HG03354 (cell line): ENCODE measurements around the gene HSBP1L1.
"Not testable (repeated sequence)": the region's sequence is repeated elsewhere in the genome, so short reads cannot be mapped to it uniquely, and the experiment has no call there.

Source experiments
- ATAC-seq: cut with Tn5 transposase; IDR thresholded peaks from one replicate; pipeline ENCODE4 v1.9.1; 2021; ENCODE audit warnings: mild to moderate bottlenecking; ENCODE audit not compliant: unreplicated experiment, poor library complexity, severe bottlenecking

HSBP1L1 gene

DNA sequence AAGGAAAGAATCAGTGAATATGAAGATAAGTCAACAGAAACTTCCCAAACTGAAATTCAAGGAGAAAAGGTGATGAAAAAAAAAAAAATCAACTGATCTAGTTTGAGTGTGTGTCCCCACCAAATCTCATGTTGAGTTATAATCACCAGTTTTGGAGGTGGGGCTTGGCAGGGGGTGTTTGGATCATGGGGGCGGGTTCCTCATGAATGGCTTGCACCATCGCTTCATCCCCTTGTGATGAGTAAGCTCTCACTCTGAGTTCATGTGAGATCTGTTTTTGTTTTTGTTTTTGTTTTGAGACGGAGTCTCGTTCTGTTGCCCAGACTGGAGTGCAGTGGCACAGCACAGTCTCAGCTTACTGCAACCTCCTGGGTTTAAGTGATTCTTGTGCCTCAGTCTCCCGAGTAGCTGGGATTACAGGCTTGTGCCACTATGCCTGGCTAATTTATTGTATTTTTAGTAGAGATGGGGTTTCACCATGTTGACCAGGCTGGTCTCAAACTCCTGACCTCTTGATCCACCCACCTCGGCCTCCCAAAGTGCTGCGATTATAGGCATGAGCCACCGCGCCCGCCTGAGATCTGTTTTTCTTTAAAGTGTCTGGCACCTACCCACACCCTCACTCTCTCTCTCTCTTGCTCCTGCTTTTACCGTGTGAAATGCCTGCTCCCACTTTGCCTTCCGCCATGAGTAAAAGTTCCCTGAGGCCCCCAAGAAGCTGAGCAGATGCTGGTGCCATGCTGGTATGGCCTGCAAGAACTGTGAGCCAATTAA is 9.0 kb upstream of the HSBP1L1 start:
- no peak for ATAC-seq

DNA sequence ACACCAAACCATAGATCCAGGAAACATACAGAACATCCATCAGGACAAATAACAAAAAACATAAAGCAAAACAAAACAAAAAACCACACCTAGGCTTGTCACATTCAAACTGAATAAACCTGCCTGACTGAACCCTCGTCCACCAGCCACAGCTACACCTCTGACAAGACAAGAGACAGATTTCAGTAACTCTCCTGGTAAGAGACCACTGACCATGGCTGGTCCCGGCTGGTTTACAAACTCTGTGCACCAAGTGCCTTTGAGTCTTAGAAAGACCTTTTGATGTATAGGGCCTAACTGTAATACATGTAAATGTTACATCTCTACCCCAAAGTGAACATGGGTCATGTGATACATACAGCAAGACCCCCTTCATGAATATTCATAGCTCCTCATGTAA is 8.2 kb upstream of the HSBP1L1 start:
- ATAC-seq: no peak

DNA sequence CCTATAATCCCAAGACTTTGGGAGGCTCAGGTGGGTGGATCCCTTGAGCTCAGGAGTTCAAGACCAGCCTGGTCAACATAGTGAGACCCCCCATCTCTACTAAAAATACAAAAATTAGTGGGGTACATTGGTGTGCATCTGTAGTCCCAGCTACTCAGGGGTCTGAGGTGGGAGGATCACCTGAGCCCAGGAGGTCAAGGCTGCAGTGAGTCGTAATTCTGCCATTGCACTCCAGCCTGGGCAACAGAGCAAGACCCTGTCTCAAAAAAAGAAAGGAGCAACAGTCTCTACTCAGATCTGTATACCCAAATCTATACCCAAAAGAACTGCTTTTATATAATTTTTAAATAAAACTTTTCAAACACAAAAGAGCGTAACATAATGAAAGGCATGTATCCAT is 5.5 kb upstream of the HSBP1L1 start:
- ATAC-seq: no peak

DNA sequence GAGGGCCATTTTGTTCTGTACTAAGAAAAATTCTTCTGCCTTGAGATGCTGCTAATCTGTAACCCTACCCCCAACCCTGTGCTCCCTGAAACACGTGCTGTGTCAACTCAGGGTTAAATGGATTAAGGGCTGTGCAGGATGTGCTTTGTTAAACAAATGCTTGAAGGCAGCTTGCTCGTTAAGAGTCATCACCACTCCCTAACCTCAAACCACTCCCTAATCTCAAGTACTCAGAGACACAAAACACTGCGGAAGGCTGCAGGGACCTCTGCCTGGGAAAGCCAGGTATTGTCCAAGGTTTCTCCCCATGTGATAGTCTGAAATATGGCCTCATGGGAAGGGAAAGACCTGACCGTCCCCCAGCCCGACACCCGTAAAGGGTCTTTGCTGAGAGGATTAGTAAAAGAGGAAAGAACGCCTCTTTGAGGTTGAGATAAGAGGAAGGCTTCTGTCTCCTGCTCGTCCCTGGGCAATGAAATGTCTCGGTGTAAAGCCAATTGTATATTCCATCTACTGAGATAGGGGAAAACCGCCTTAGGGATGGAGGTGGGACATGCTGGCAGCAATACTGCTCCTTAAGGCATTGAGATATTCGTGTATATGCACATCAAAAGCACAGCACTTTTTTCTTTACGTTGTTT is 4.2 kb upstream of the HSBP1L1 start:
- not testable (repeated sequence) for ATAC-seq

DNA sequence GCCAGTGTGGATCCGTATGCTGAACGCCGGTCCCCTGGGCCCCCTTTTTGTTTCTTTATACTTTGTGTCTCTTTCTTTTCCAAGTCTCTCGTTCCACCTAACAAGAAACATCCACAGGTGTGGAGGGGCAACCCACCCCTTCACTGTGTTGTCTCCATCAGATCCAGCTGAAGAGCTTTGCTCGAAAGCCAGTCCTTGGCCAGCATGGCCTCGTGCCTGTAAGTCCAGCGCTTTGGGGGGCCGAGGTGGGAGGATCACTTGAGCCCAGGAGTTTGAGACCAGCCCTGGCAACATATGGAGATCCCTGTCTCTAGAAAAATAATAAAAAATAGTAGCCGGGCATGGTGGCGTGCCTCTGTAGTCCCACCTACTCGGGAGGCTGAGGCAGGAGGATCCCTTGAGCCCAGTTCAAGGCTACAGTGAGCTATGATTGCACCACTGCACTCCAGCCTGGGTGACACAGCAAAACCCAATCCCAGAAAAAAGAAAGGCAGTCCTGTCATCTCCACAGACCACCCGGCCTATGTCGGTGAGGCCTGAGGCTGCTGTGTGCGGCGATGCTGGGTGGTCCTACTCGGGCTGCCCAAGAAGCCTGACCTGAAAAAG is 3.4 kb upstream of the HSBP1L1 start:
- ATAC-seq: no peak

DNA sequence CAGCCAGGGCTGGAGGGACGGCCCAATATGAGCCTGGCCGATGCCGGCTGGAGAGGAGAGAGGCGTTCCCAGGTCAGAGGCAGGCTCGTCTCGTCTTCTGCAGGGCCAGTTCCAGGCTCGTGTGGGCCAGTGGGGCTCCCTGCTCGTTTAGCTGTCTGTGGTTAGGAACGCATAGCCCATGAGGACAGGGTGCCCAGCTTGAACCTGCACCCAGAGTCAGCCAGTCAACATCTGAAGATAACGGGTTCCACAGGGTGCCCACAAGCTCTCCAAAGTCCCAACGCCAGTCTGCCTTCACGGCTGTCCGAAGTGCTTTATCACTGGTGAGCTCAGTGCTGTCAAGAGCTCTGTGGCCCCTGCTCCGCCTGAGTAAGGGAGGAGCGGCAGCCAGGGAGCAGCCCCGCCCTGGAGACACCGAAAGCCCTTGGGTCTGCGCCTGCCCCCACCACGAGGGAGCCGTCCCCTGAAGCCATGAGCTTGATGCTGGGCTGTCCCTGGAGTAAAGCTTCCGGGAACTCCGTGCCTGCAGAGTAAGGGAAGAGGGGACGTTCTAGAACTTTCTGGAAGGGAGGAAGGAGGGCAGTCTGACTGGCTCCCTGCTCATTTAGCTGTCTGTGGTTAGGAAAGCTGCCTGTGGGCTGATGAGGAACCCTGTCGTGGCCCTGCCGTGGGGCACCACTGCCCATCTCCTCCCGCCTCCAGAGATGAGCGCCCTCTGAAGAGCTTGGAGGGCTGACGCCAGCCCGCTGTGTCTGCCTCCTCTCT is 2.7 kb upstream of the HSBP1L1 start:
- no peak for ATAC-seq

DNA sequence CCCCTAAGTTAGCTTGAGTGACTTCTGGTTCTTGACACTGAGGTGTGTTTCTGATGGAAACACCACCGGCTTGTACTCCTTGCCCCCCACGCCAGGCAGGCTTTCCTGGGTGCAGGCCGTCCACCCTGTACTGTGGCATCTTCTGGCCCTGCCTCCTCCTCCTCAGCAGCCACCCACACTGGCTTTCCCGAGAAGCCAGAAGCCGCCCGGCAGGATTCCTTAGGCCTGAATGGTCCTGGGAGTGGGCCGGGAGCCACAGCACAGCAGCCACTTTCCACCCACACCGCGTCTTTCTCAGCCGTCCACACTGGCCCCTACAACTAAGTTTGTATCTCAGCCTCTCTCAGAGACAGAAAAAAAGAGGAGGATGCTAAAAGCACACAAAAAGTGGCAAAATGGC is 2.1 kb upstream of the HSBP1L1 start:
- no peak for ATAC-seq

DNA sequence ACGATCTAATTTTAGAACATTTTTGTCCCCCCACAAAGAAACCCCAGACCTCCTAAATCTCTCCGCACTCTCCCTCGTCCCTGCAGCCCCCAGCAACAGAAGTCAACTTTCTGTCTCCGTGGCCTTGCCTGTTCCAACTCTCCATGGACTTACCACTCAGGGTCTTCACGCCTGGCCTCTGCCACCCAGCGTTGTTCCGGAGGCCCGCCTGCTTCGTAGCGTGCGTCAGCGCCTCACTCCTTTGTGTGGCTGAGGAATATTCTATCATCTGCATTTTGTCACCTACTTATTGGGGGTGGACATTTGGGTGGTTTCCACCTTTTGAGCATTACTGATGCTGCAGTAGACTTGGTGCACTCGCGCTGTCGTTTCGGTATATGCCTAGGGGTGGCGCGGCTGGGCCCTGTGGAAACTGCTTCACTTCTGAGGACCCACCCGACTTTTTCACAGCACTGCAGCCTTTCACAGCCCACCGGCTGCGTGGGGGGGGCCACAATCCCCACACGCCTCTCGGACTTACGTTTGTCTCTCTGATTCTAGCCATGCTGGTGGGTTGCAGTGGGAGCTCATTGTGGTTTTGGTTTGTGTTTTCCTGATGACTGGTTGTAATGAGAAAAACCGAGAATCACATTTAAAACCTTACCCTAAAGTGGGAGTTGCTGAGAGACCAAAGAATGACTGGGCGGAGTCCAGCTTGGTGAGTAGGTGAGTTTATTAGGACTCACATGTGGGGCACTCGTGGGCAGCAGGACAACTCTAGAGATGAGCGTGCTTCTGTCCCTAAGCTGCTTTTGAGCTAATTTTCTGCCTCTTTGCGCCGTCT is 1.4 kb upstream of the HSBP1L1 start:
- peak; percentile 39 for ATAC-seq

DNA sequence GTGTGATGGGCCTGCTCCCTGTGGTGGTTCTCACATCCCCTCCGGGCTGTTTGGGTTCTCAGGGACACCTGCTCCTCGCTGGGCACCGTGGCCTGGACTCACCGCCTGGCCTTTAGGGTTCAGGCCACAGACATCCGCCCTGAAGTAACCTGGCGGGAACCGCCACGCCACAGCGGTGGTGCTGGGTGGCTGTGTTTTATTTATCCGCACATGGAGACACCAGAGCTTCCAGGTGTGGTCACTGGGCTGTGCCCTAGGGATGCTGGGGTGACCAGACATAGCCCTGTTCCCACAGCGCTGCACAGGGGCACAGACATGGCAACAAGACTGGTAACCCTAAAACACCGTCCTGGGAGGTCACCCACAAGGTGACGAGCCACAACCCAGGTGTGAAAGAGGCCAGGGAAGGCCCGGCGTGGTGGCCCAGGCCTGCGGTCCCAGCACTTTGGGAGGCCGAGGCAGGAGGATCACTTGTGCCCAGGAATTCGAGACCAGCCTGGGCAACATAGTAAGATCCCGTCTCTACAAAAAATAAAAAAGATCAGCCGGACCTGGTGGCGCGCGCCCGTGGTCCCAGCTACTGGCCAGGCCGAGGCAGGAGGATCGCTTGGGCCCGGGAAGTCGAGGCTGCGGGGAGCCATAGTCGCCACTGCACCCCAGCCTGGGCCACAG is 649 bp upstream of the HSBP1L1 start:
- ATAC-seq: no peak

DNA sequence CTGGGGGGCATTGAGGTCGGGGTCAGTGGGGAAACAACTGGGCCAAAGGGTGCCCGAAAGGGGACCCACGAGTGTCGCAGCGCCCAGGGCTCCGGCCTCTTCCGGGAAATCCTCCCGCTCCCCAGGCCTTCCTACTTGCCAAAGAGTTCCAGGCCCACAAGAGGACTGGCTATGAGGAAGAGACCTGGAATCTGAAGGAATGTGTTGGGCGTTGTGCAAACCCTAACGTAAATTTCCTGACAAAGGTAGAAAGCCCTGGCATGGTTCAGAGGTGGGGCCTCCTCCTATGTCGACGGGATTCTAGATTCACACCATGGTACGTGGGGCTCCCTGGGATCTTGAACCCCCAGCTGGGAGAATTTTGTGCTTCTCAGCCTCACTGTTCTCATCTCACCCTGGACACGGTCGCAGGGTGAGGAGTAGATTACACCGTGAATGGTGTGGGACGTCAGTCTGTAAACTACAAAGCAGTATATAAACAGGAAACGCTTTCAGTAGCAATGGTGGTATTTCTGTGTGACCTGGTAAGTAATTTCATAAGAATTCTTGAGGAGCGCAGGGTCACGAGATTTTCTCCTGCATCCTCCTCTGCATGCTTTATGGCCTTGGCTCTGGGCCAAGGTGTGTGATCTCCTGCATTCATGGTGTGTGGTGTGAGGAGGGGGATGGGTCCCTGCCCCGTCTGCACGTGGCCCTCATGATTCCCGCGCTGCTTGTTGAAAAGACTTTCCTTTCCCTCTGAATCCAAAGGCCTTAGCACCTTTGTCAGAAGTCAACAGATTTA is 868 bp downstream of the HSBP1L1 start:
- ATAC-seq: peak; percentile 28

DNA sequence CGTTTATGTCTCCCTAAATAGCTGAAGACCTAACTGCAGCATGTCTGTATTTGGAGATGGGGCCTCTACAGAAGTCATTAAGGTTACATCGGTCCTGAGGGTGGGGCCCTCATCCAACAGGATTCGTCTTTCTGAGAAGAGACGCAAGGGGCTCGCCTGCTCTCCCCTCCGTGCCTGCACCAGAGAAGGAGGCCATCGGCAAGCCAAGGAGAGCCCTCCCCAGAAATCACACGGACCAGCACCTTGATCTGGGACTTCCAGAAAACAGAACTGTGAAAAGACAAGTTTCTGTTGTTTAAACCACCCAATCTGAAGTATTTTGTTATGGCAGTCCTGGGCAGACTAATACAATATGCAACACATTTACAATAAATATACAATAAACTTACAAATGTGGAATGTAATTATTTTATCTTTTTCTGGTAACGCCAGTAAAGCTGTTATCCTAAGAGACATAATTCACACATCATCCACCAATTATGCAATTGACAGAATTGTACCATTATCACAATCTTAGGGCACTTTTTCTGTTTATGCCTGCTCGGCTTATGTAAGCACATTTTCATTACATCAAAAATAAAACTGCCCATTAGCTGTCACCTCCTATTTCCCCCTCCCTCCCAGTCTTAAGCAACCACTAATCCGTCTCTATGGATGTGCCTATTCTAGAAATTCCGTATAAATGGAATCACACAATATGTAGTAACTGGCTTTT is 6.1 kb downstream of the HSBP1L1 start:
- ATAC-seq: no peak

DNA sequence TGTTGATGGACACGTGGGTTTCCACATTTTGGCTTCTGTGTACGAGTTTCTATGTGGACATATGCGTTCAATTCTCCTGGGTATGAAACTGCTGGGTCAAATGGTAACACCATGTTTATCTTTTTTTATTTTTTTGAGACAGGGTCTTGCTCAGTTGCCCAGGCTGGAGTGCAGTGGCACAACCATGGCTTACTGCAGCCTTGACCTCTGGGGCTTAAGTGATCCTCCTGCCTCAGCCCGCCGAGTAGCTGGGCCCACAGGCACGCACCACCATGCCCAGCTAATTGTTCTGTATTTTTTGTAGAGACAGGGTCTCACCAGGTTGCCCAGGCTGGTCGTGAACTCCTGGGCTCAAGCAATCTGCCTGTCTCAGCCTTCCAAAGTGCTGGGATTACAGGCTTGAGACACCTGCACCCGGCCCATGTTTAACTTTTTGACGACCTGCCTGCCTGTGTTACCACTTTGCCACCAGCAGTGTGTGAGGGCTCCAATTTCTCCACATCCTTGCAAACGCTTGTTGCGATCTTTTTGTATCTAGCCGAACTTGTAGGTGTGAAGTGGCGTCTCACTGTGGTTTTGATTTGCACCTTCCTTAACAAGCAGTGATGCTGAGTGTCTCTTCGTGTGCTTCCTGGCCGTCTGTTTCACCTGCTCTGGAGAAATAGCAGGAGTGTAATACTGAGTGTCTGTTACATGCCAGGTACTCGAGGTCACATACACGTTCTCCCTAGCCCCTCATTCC is 6.9 kb downstream of the HSBP1L1 start:
- no peak for ATAC-seq

DNA sequence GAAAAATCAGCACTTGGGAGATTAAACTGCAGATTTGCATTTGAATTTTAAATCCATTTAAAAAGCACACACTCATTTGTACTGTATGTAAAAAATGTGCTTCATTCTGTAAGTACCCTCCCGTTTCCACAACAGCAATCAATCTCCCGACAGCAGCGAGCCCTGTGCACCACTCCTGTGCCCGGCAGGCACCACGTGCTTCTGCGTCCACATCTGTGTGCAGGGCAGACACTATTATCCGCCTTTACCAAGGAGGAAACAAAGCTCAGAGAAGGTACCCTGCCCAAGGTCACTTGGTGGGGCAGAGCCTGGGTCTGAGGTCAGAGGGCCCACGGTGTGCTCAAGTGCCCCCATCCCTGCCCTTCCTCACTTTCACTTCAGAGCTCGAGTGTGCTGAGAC is 7.5 kb downstream of the HSBP1L1 start:
- no peak for ATAC-seq

DNA sequence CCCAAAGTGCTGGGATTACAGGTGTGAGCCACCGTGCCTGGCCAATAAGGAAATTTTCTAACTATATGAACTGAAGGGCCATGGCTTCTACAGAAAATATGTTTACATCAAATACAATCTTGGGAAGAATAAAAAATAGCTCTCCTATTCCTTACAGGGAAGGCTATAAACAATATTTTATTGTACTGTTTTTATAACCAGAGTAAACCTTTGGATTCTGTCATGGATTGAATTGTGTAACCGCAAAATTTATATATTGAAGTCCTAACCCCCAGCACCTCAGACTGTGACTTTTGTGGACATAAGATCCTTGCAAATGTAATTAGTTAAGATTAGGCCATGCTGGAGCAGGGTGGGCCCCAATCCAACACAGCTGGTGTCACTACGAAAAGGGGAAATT is 8.3 kb downstream of the HSBP1L1 start:
- no peak for ATAC-seq

DNA sequence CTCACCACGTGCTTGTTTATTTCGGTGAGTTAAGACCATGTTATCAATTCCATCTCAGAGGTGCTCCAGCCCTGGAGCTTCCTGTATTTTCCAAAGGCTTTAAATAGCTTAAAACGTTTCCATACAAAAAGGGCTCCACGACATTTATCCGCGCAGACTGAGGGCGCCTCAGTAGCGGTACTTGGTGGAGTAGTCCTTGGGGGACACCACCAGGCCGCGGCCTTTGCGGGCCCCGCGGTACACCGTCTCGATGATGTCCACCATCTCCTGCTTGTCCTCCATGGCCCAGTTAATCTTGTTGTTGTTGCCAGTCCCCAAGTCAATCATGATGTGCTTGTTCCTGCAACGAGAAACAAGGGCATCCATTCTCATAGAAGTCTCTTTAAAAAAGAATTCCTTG is 9.1 kb downstream of the HSBP1L1 start:
- ATAC-seq: no peak

DNA sequence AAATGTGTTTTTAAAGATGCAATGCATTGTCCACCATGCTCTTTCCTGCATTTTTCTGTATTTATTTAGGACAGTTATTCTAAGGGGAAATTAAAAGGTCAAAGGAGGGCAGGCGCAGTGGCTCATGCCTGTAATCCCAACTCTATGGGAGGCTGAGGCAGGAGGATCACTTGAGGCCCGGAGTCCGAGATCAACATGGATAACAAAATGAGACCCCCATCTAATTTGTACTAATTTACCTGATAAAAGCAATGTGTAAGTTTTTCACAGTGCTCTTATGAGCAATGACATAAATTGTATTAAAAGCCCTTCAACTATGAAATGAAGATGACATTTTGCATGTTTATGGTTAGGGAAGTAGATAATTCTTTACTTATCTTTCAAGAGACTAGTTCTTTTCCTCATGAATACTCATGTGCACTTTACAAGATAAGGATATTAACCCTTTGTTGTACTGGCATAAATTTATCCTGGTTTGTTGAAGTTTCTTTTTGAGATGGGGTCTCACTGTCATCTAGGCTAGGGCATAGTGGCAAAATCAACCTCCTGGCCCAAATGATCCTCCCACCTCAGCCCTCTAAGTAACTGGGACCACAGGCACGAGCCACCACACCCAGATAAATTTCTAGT is 9.7 kb downstream of the HSBP1L1 start:
- ATAC-seq: no peak

DNA sequence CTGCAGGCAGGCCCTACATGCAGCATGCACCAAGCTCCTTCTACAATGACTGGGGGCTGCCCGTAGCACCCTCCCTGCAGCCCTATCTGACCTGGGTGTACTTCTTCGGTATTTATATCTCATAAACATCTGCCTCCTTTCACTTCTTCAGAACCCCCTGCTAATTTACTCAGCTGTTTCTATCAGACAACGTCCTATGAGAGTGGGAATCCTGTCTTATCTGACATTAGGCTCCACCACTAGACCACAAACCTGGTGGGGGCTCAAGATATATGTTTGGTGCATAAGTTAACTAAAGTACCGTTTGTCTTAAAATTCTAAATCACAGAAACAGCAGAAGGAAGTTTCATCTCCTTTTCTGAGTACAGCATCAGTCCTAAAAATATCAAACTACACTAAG is 10.6 kb downstream of the HSBP1L1 start:
- no peak for ATAC-seq
